ENCODE measurements around the gene CDC14B.

CDC14B gene

GRCh38 chr9:96555567-96556386 lies 63.9 kb downstream of the CDC14B start:
- TF ChIP-seq EP300 (IDR thresholded peaks at IDR 0.05; ENCODE audit: borderline replicate concordance) (no peak), TAF1 (IDR thresholded peaks at IDR 0.05; ENCODE audit: low read depth) (no peak), EGR1 (IDR thresholded peaks at IDR 0.05) (no peak)

GRCh38 chr9:96554801-96555566 lies 64.7 kb downstream of the CDC14B start:
- no peak for TF ChIP-seq FOXM1 (IDR thresholded peaks at IDR 0.05; ENCODE audit: borderline replicate concordance, low read depth)
- no peak for TF ChIP-seq EP300 (IDR thresholded peaks at IDR 0.05; ENCODE audit: borderline replicate concordance)
- TF ChIP-seq REST (IDR thresholded peaks at IDR 0.05; ENCODE audit: low read depth) = no peak
- no peak for TF ChIP-seq TEAD4 (IDR thresholded peaks at IDR 0.05)
- no peak for TF ChIP-seq RAD21 (IDR thresholded peaks at IDR 0.05; ENCODE audit: low read depth)
- no peak for TF ChIP-seq YY1 (IDR thresholded peaks at IDR 0.05; ENCODE audit: low read depth)
- TF ChIP-seq TAF1 (IDR thresholded peaks at IDR 0.05; ENCODE audit: low read depth) = no peak
- no peak for TF ChIP-seq NFIC (IDR thresholded peaks at IDR 0.05)
- no peak for TF ChIP-seq ZBTB7A (IDR thresholded peaks at IDR 0.05; ENCODE audit: low read depth)
- no peak for TF ChIP-seq CREB1 (IDR thresholded peaks at IDR 0.05; ENCODE audit: low read depth)
- TF ChIP-seq EGR1 (IDR thresholded peaks at IDR 0.05) = no peak
- no peak for TF ChIP-seq TCF12 (IDR thresholded peaks at IDR 0.05; ENCODE audit: low read depth)
- no peak for TF ChIP-seq USF1 (IDR thresholded peaks at IDR 0.05)
- no peak for TF ChIP-seq CEBPB (IDR thresholded peaks at IDR 0.05)
- no peak for TF ChIP-seq MAX (IDR thresholded peaks at IDR 0.05)

- TF ChIP-seq MAX (IDR thresholded peaks at IDR 0.05) = no peak
- TF ChIP-seq EP300 (IDR thresholded peaks at IDR 0.05; ENCODE audit: borderline replicate concordance) = no peak
- TF ChIP-seq ZBTB7A (IDR thresholded peaks at IDR 0.05; ENCODE audit: low read depth) = no peak
Observed at GRCh38 chr9:96554326-96554725, 65.3 kb downstream of the CDC14B start.

- TF ChIP-seq EP300 (IDR thresholded peaks at IDR 0.05; ENCODE audit: borderline replicate concordance) = no peak
- TF ChIP-seq MAX (IDR thresholded peaks at IDR 0.05) = no peak
- TF ChIP-seq TCF12 (IDR thresholded peaks at IDR 0.05; ENCODE audit: low read depth) = no peak
- no peak for TF ChIP-seq YY1 (IDR thresholded peaks at IDR 0.05; ENCODE audit: low read depth)
- TF ChIP-seq USF1 (IDR thresholded peaks at IDR 0.05) = no peak
- no peak for TF ChIP-seq ZBTB7A (IDR thresholded peaks at IDR 0.05; ENCODE audit: low read depth)
- TF ChIP-seq TAF1 (IDR thresholded peaks at IDR 0.05; ENCODE audit: low read depth) = no peak
- no peak for TF ChIP-seq CREB1 (IDR thresholded peaks at IDR 0.05; ENCODE audit: low read depth)
- no peak for TF ChIP-seq NFIC (IDR thresholded peaks at IDR 0.05)
- no peak for TF ChIP-seq RAD21 (IDR thresholded peaks at IDR 0.05; ENCODE audit: low read depth)
- no peak for TF ChIP-seq REST (IDR thresholded peaks at IDR 0.05; ENCODE audit: low read depth)
- TF ChIP-seq TEAD4 (IDR thresholded peaks at IDR 0.05) = no peak
Observed at GRCh38 chr9:96553070-96553469, 66.6 kb downstream of the CDC14B start.

GRCh38 chr9:96551403-96551802 lies 68.2 kb downstream of the CDC14B start:
- TF ChIP-seq TEAD4 (IDR thresholded peaks at IDR 0.05) (no peak), TCF12 (IDR thresholded peaks at IDR 0.05; ENCODE audit: low read depth) (no peak)

GRCh38 chr9:96550659-96551058 lies 69.0 kb downstream of the CDC14B start:
- TF ChIP-seq REST (IDR thresholded peaks at IDR 0.05; ENCODE audit: low read depth) = no peak
